A549 (cell line): Measurements from ENCODE around the gene CTIF. TPM values are rescaled to one million over a fixed set of nuclear protein-coding genes. Genes with fewer than 3 reads are reported as not detected.

Experiments
- ATAC-seq, 2 experiments: fragments of 200-7000 bp in 1 of 2; fragments of >200 bp in 1 of 2; cut with Nextera tagmentation in 1 of 2; cut with Tn5 transposase in 1 of 2; 3 replicates each; pipeline versions ENCODE4 v1.8.0 to v1.9.1; 2018 to 2020; ENCODE audit warnings: mild to moderate bottlenecking in 1 of 2, moderate library complexity in 1 of 2
- CTCF ChIA-PET: fragments of 300-600 bp; sonication (Branson Sonifier 250); formaldehyde crosslinking; extraction: SDS; loops from one replicate; lab custom pipeline; 2021; ENCODE audit warnings: antibody characterized with exemption, inconsistent platforms; lab: Yijun Ruan, JAX
- POLR2A ChIA-PET: fragments of 350-600 bp; formaldehyde crosslinking; extraction: SDS; loops from one replicate; lab custom pipeline; 2021; ENCODE audit warnings: antibody characterized with exemption, inconsistent platforms; lab: Yijun Ruan, JAX
- DNase-seq, 2 experiments: peaks; one replicate each; pipeline versions ENCODE4 v3.0.0 to v3.0.0-alpha.2; 2011 to 2016; ENCODE audit warnings: low read depth in 1 of 2, low spot score in 1 of 2
- FAIRE-seq: peaks from 2 replicates; lab custom pipeline; 2011; peaks lifted over from hg19 to GRCh38; lab: Jason Lieb, UNC
- H3K27ac ChIP-seq, 2 experiments: fragments of >200 bp; sonication (Bioruptor Twin); formaldehyde crosslinking; 3 replicates each; pipeline ENCODE4 v1.5.1; 2016 to 2017
- H3K4me1 ChIP-seq: fragments of >200 bp; sonication (Bioruptor Twin); formaldehyde crosslinking; 3 replicates; pipeline ENCODE4 v1.6.1; 2016
- H3K4me2 ChIP-seq: fragments of >200 bp; sonication (Bioruptor Twin); formaldehyde crosslinking; 3 replicates; pipeline ENCODE4 v1.6.1; 2016
- H3K4me3 ChIP-seq: fragments of >200 bp; sonication (Bioruptor Twin); formaldehyde crosslinking; 3 replicates; pipeline ENCODE4 v1.5.1; 2016
- H3K9me3 ChIP-seq: fragments of >200 bp; sonication (Bioruptor Twin); formaldehyde crosslinking; 3 replicates; pipeline ENCODE4 v1.6.1; 2016
- EHF ChIP-seq: fragments of 250-450 bp; sonication (Bioruptor Pico); IDR thresholded peaks from 2 replicates; pipeline ENCODE4 v1.5.0; 2020; ENCODE audit warnings: mild to moderate bottlenecking
- EHMT2 ChIP-seq: fragments of 200-600 bp; sonication (generic); IDR thresholded peaks from 2 replicates; pipeline ENCODE4 v1.6.1; 2016; ENCODE audit warnings: antibody characterized with exemption, low read depth, mild to moderate bottlenecking, moderate library complexity
- EP300 ChIP-seq, 2 experiments: fragments of >200 bp; sonication (Bioruptor Twin); formaldehyde crosslinking; IDR thresholded peaks; 2 replicates in 1 of 2; 3 replicates in 1 of 2; pipeline ENCODE4 v1.6.1; 2016 to 2017
- FOSB ChIP-seq: fragments of 250-450 bp; sonication (Bioruptor Pico); IDR thresholded peaks from 2 replicates; pipeline ENCODE4 v1.5.0; 2020; ENCODE audit warnings: mild to moderate bottlenecking, moderate library complexity
- GATA3 ChIP-seq: IDR thresholded peaks from 2 replicates; pipeline ENCODE4 v1.6.1; 2012; ENCODE audit warnings: borderline replicate concordance
- HDAC2 ChIP-seq: fragments of 200-600 bp; sonication (generic); IDR thresholded peaks from 2 replicates; pipeline ENCODE4 v1.6.1; 2016
- HOXA7 ChIP-seq: fragments of 250-450 bp; sonication (Bioruptor Pico); IDR thresholded peaks from 2 replicates; pipeline ENCODE4 v1.5.0; 2020; ENCODE audit warnings: mild to moderate bottlenecking, moderate library complexity
- HOXB13 ChIP-seq: fragments of 250-450 bp; sonication (Bioruptor Pico); IDR thresholded peaks from 2 replicates; pipeline ENCODE4 v1.5.0; 2020; ENCODE audit warnings: low read depth, mild to moderate bottlenecking, moderate library complexity
- HOXB5 ChIP-seq: fragments of 250-450 bp; sonication (Bioruptor Pico); IDR thresholded peaks from 2 replicates; pipeline ENCODE4 v1.5.0; 2020; ENCODE audit warnings: mild to moderate bottlenecking, moderate library complexity
- JUN ChIP-seq, 2 experiments: fragments of >200 bp; sonication (Bioruptor Twin); formaldehyde crosslinking; IDR thresholded peaks; 2 replicates in 1 of 2; 3 replicates in 1 of 2; pipeline ENCODE4 v1.6.1; 2016 to 2017
- MYC ChIP-seq: IDR thresholded peaks from 2 replicates; pipeline ENCODE4 v1.6.1; 2012; ENCODE audit warnings: mild to moderate bottlenecking, inconsistent platforms, low read length, improper control_type of control experiment, borderline replicate concordance
- NFE2L2 ChIP-seq: fragments of 150-350 bp; conservative IDR thresholded peaks from 2 replicates; pipeline ENCODE4 v1.6.1; 2014; ENCODE audit warnings: low read length
- POLR2A ChIP-seq: IDR thresholded peaks from 2 replicates; pipeline ENCODE4 v1.6.1; 2012; ENCODE audit warnings: mild to moderate bottlenecking, low read length
- RARB ChIP-seq: fragments of 250-450 bp; sonication (Bioruptor Pico); IDR thresholded peaks from 2 replicates; pipeline ENCODE4 v1.8.0; 2021; ENCODE audit warnings: mild to moderate bottlenecking, moderate library complexity
- SMC3 ChIP-seq: fragments of >200 bp; sonication (Bioruptor Twin); formaldehyde crosslinking; IDR thresholded peaks from 3 replicates; pipeline ENCODE4 v1.6.1; 2018; ENCODE audit warnings: inconsistent platforms
- TFCP2L1 ChIP-seq: fragments of 250-450 bp; sonication (Bioruptor Pico); IDR thresholded peaks from 2 replicates; pipeline ENCODE4 v1.5.0; 2021; ENCODE audit warnings: mild to moderate bottlenecking
- ZFP36 ChIP-seq: fragments of 450-650 bp; IDR thresholded peaks from 2 replicates; pipeline ENCODE4 v1.6.1; 2014; ENCODE audit warnings: borderline replicate concordance; ENCODE audit not compliant: partially characterized antibody
- ZSCAN20 ChIP-seq: fragments of 250-450 bp; sonication (Bioruptor Pico); IDR thresholded peaks from 2 replicates; pipeline ENCODE4 v1.8.0; 2022; ENCODE audit warnings: mild to moderate bottlenecking, moderate library complexity
- WGBS: methylation state at CpG from one replicate; pipeline ENCODE4 v1.1.6; 2017; ENCODE audit errors: missing lambda C conversion rate; 5-methylcytosine and 5-hydroxymethylcytosine counted together
- polyA plus RNA-seq, 4 experiments: library from polyadenylated mRNA; depleted of rRNA in 3 of 4; stranded (reverse); fragments of >200 nt; fragmentation: RNase III in 1 of 4; extraction: RNeasy Plus Mini Kit Qiagen cat#74134 plus additional on column Dnase treatment in 1 of 4; gene quantifications; 2 replicates in 3 of 4; 3 replicates in 1 of 4; pipeline ENCODE4 v1.2.3, GENCODE V29; 2011 to 2017
- TF ChIP-seq, protein P1 (sequence below): fragments of 450-650 bp; IDR thresholded peaks from 2 replicates; pipeline ENCODE4 v1.6.1; 2014; ENCODE audit warnings: antibody characterized with exemption
- TF ChIP-seq, protein P2 (sequence below): IDR thresholded peaks from 2 replicates; pipeline ENCODE4 v1.6.1; 2012
- TF ChIP-seq, protein P3 (sequence below): fragments of 150-350 bp; IDR thresholded peaks from 2 replicates; pipeline ENCODE4 v1.6.1; 2014; ENCODE audit warnings: low read depth, mild to moderate bottlenecking, low read length
- TF ChIP-seq, protein P4 (sequence below): fragments of 250-450 bp; sonication (Bioruptor Pico); IDR thresholded peaks from 2 replicates; pipeline ENCODE4 v1.5.0; 2020; ENCODE audit warnings: low read depth, mild to moderate bottlenecking, moderate library complexity
- TF ChIP-seq, protein P5 (sequence below): fragments of >200 bp; sonication (Bioruptor Twin); formaldehyde crosslinking; IDR thresholded peaks from 3 replicates; pipeline ENCODE4 v1.5.1; 2016
- TF ChIP-seq, protein P6 (sequence below): fragments of >200 bp; sonication (Bioruptor Twin); formaldehyde crosslinking; IDR thresholded peaks from 2 replicates; pipeline ENCODE4 v1.6.1; 2016
- TF ChIP-seq, protein P7 (sequence below): IDR thresholded peaks from 2 replicates; pipeline ENCODE4 v1.6.1; 2012; ENCODE audit warnings: low read depth, borderline replicate concordance
- TF ChIP-seq, protein P8 (sequence below): fragments of >200 bp; sonication (Bioruptor Twin); formaldehyde crosslinking; IDR thresholded peaks from 3 replicates; pipeline ENCODE4 v1.6.1; 2016

The CTIF gene
- polyA plus RNA-seq, 2 of the 4 experiments (the other 2 are of a cell fraction), result 17.0 to 24.7 TPM

DNA sequence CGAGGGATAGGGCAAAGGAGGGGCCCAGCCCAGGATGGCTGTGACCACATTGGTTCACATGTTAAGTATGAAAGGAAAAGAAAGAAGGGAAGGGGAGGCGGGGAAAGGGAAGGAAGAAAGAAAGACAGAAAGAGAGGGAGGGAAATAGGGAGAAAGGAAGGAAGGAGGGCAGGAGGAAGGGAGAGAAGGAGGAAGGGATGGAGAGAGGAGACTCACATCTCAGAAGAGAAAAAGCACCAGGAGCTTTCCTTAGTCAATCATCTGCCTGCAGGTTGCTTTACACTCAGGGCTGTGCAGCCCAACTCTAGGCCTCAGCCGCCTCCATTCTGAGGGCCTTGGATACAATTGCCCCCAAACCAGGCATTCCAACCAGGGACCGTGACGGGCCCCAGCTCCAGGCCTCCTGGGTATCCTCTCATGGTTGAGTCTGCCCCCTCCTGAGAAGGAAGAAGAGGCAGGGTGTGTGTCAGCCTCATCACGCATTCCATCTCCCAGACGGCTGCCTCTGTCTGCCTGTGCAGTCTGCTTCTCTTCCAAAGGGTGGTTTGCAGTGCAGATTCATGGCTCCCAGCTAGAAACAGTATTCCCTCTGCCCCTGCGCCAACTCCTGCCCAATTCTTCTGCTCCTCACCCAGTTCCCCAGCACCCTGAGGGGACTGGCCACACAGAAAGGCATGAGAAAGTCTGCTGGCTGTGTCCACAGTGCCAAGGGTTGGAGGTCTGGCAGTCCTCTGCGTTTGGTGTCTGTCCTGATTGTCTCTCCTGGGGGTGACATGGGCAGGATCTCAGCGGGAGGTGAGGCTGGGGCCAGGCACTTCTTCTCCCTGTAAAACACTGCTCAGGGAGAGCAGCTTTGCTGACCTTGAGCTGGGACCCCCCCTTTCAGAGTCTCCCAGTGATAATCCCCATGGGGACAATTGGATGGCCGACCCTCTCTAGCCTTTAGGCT lies 248.6 kb downstream of the CTIF start:
- ChIA-PET POLR2A (no interaction called here), CTCF (interaction anchor here (0.6 kb wide), 1 partner anchor 477 kb away, joined by 3 read pairs; no protein-coding TSS in a partner anchor)
- TF ChIP-seq EHF (no peak), POLR2A (no peak), FOSB (CRISPR knock-in tag) (no peak), JUN (IDR thresholded peaks at IDR 0.05) (no peak), EHMT2 (no peak), ZFP36 (no peak)
- TF ChIP-seq, protein P1, sequence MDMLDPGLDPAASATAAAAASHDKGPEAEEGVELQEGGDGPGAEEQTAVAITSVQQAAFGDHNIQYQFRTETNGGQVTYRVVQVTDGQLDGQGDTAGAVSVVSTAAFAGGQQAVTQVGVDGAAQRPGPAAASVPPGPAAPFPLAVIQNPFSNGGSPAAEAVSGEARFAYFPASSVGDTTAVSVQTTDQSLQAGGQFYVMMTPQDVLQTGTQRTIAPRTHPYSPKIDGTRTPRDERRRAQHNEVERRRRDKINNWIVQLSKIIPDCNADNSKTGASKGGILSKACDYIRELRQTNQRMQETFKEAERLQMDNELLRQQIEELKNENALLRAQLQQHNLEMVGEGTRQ, result no peak
- TF ChIP-seq, protein P2, sequence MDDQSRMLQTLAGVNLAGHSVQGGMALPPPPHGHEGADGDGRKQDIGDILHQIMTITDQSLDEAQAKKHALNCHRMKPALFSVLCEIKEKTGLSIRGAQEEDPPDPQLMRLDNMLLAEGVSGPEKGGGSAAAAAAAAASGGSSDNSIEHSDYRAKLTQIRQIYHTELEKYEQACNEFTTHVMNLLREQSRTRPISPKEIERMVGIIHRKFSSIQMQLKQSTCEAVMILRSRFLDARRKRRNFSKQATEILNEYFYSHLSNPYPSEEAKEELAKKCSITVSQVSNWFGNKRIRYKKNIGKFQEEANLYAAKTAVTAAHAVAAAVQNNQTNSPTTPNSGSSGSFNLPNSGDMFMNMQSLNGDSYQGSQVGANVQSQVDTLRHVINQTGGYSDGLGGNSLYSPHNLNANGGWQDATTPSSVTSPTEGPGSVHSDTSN, result no peak
- FAIRE-seq (no peak), ATAC-seq (no peak), DNase-seq (no peak)
- 89% methylated on average over 9 of the region's 11 CpGs for WGBS
- Histone ChIP-seq H3K4me1 (no peaks in the 10 kb centered on the region), H3K4me3 (no peak overlapping the region), H3K4me2 (no peak overlapping the region), H3K27ac (no peak overlapping the region), H3K9me3 (no peaks in the 10 kb centered on the region)

DNA sequence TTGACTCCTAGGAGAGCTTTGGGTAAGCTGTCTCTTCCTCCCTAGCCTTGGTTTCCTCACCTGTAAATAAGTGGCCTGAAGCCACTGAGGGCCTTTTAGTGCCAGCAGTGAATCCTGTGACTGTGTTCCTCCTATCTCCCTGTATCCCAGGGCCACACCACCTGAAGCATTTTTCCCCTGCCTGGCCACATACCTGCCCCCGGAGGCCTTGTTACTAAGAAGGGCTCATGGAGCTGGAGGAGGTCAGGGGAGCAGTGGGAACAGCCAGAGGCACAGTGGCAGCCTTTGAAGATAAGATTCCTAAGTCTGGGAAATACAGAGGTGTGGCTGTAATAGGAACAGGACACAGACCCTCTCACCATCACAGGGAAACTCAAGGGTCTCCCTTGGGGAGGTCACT lies 249.5 kb downstream of the CTIF start:
- Histone ChIP-seq H3K27ac (no peak overlapping the region), H3K4me3 (no peak overlapping the region), H3K9me3 (no peaks in the 10 kb centered on the region), H3K4me2 (no peak overlapping the region), H3K4me1 (no peaks in the 10 kb centered on the region)
- TF ChIP-seq NFE2L2 (no peak), MYC (no peak), EHF (no peak), TFCP2L1 (CRISPR knock-in tag) (no peak), HOXB13 (no peak), HOXB5 (CRISPR knock-in tag) (no peak), HDAC2 (no peak), HOXA7 (CRISPR knock-in tag) (no peak), EP300 (IDR thresholded peaks at IDR 0.05) (no peak), SMC3 (no peak), RARB (CRISPR knock-in tag) (no peak), ZSCAN20 (CRISPR knock-in tag) (no peak), GATA3 (no peak)
- TF ChIP-seq, protein P3, sequence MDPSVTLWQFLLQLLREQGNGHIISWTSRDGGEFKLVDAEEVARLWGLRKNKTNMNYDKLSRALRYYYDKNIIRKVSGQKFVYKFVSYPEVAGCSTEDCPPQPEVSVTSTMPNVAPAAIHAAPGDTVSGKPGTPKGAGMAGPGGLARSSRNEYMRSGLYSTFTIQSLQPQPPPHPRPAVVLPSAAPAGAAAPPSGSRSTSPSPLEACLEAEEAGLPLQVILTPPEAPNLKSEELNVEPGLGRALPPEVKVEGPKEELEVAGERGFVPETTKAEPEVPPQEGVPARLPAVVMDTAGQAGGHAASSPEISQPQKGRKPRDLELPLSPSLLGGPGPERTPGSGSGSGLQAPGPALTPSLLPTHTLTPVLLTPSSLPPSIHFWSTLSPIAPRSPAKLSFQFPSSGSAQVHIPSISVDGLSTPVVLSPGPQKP, result no peak
- TF ChIP-seq, protein P1, result no peak
- TF ChIP-seq, protein P4, sequence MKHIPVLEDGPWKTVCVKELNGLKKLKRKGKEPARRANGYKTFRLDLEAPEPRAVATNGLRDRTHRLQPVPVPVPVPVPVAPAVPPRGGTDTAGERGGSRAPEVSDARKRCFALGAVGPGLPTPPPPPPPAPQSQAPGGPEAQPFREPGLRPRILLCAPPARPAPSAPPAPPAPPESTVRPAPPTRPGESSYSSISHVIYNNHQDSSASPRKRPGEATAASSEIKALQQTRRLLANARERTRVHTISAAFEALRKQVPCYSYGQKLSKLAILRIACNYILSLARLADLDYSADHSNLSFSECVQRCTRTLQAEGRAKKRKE (CRISPR knock-in tag), result no peak
- TF ChIP-seq, protein P5, sequence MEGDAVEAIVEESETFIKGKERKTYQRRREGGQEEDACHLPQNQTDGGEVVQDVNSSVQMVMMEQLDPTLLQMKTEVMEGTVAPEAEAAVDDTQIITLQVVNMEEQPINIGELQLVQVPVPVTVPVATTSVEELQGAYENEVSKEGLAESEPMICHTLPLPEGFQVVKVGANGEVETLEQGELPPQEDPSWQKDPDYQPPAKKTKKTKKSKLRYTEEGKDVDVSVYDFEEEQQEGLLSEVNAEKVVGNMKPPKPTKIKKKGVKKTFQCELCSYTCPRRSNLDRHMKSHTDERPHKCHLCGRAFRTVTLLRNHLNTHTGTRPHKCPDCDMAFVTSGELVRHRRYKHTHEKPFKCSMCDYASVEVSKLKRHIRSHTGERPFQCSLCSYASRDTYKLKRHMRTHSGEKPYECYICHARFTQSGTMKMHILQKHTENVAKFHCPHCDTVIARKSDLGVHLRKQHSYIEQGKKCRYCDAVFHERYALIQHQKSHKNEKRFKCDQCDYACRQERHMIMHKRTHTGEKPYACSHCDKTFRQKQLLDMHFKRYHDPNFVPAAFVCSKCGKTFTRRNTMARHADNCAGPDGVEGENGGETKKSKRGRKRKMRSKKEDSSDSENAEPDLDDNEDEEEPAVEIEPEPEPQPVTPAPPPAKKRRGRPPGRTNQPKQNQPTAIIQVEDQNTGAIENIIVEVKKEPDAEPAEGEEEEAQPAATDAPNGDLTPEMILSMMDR, result no peak
- TF ChIP-seq, protein P6, sequence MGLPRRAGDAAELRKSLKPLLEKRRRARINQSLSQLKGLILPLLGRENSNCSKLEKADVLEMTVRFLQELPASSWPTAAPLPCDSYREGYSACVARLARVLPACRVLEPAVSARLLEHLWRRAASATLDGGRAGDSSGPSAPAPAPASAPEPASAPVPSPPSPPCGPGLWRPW, result no peak
- TF ChIP-seq, protein P7, sequence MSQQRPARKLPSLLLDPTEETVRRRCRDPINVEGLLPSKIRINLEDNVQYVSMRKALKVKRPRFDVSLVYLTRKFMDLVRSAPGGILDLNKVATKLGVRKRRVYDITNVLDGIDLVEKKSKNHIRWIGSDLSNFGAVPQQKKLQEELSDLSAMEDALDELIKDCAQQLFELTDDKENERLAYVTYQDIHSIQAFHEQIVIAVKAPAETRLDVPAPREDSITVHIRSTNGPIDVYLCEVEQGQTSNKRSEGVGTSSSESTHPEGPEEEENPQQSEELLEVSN, result no peak
- TF ChIP-seq, protein P8, sequence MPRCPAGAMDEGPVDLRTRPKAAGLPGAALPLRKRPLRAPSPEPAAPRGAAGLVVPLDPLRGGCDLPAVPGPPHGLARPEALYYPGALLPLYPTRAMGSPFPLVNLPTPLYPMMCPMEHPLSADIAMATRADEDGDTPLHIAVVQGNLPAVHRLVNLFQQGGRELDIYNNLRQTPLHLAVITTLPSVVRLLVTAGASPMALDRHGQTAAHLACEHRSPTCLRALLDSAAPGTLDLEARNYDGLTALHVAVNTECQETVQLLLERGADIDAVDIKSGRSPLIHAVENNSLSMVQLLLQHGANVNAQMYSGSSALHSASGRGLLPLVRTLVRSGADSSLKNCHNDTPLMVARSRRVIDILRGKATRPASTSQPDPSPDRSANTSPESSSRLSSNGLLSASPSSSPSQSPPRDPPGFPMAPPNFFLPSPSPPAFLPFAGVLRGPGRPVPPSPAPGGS, result no peak
- WGBS, result 43% methylated on average over 1 of the region's 1 CpG
- ChIA-PET CTCF (interaction anchor here (0.8 kb wide), 1 partner anchor 12 kb away, joined by 3 read pairs; no protein-coding TSS in a partner anchor), POLR2A (no interaction called here)
- FAIRE-seq (no peak), DNase-seq (no peak), ATAC-seq (no peak)
